ENCODE data around the gene FBXL16. TPM values are rescaled to one million over a fixed set of nuclear protein-coding genes. Genes with fewer than 3 reads are reported as not detected.

Gene FBXL16
- total and polyA plus RNA-seq, 2 of the 13 experiments (the other 11 are each of a cell fraction or from before 2014, with no cell fraction given), result 0.22 to 2.0 TPM

- peak; percentile 46; the same call in 1 of the 2 replicates for TF ChIP-seq ARID4A (CRISPR knock-in tag; IDR thresholded peaks at IDR 0.05; ENCODE audit: borderline replicate concordance)
- TF ChIP-seq TBX3 (IDR thresholded peaks at IDR 0.05; ENCODE audit: borderline replicate concordance), result no peak
- TF ChIP-seq HNF4G (IDR thresholded peaks at IDR 0.05; ENCODE audit: borderline replicate concordance, low read depth, low read length), result no peak
- TF ChIP-seq HNF4G (CRISPR knock-in tag; IDR thresholded peaks at IDR 0.05; ENCODE audit: borderline replicate concordance, low read depth), result no peak
- no peak for TF ChIP-seq THAP7 (CRISPR knock-in tag; IDR thresholded peaks at IDR 0.05)
- no peak for TF ChIP-seq IKZF5 (CRISPR knock-in tag; IDR thresholded peaks at IDR 0.05)
- TF ChIP-seq SMC3 (IDR thresholded peaks at IDR 0.05; ENCODE audit: low read length), result no peak
- no peak for TF ChIP-seq ZNF407 (CRISPR knock-in tag; IDR thresholded peaks at IDR 0.05; ENCODE audit: not compliant biosample characterization)
- TF ChIP-seq SYNCRIP (IDR thresholded peaks at IDR 0.05; ENCODE audit: insufficient read depth, low read depth, low read length), result no peak
- TF ChIP-seq ZNF883 (CRISPR knock-in tag; IDR thresholded peaks at IDR 0.05; ENCODE audit: not compliant biosample characterization), result peak; percentile 83
- 0 out of 2 replicates have a peak, but pooled peaks have one; percentile 10 for TF ChIP-seq FOSL1 (CRISPR knock-in tag; IDR thresholded peaks at IDR 0.05; ENCODE audit: borderline replicate concordance)
- no peak for TF ChIP-seq SRF (IDR thresholded peaks at IDR 0.05; ENCODE audit: low read depth, low read length)
Measured at GRCh38 chr16:700684-701584, 4.7 kb downstream of the FBXL16 start (continued).
